Progenitor cell of endocrine pancreas (in vitro differentiated cells): ENCODE data around the gene RAB19. TPM values are rescaled to one million over a fixed set of nuclear protein-coding genes. Genes with fewer than 3 reads are reported as not detected.
A peak's percentile ranks its signal among the peaks of the same experiment; 100 is the strongest.

ENCODE experiments used
- DNase-seq: peaks from one replicate; pipeline ENCODE4 v3.0.0; 2021; ENCODE audit warnings: low spot score; ENCODE audit not compliant: unreplicated experiment
- H3K27ac Mint-ChIP-seq: 2 replicates; pipeline ENCODE4 v1.8.0; 2021; ENCODE audit warnings: mild to moderate bottlenecking, moderate library complexity, mixed read lengths
- H3K27me3 Mint-ChIP-seq: 2 replicates; pipeline ENCODE4 v1.8.0; 2021; ENCODE audit warnings: mixed read lengths
- H3K36me3 Mint-ChIP-seq: 2 replicates; pipeline ENCODE4 v1.8.0; 2022; ENCODE audit warnings: mixed read lengths; ENCODE audit not compliant: insufficient read depth
- H3K4me1 Mint-ChIP-seq: 2 replicates; pipeline ENCODE4 v1.8.0; 2021; ENCODE audit warnings: low read depth, mixed read lengths
- H3K4me3 Mint-ChIP-seq: 2 replicates; pipeline ENCODE4 v1.8.0; 2021; ENCODE audit warnings: low read depth, mild to moderate bottlenecking, moderate library complexity, mixed read lengths
- H3K9me3 Mint-ChIP-seq: 2 replicates; pipeline ENCODE4 v1.8.0; 2021; ENCODE audit warnings: low read depth, mixed read lengths
- CTCF ChIP-seq: fragments of 200-600 bp; sonication (generic); IDR thresholded peaks from one replicate; pipeline ENCODE4 v1.5.0; 2021; ENCODE audit warnings: antibody characterized with exemption, mild to moderate bottlenecking; ENCODE audit not compliant: unreplicated experiment
- long read RNA-seq: library from polyadenylated mRNA; unstranded; transcript quantifications from one replicate; pipeline ENCODE4 v2.0.0, GENCODE V29; 2020
- total RNA-seq: library from RNA; stranded (reverse); gene quantifications from 2 replicates; pipeline ENCODE4 v1.2.1, GENCODE V29; 2021

The RAB19 gene
- total RNA-seq: 12.2 and 14.0 TPM in 2 replicates
- long read RNA-seq, transcript RAB19-202 (4 exons, 645 nt): major isoform, 6 of 7 reads
- long read RNA-seq, partial matches to known transcripts: 0 of 7 reads
- long read RNA-seq, other reads (novel, unspliced or antisense): 0 of 7 reads

- Mint-ChIP-seq H3K4me1 (peaks cover 13% of the 10 kb centered on the region), H3K36me3 (peaks cover 8% of the 10 kb centered on the region), H3K4me3 (peak within 1 kb of the TSS; percentile 87), H3K9me3 (no peaks in the 10 kb centered on the region), H3K27ac (peak within 1 kb of the TSS; percentile 94), H3K27me3 (no peaks in the 10 kb centered on the region)
- DNase-seq: peak; percentile 34
- no peak for TF ChIP-seq CTCF
Observed at GRCh38 chr7:140403878-140404564, at the start of gene RAB19. TSS of gene RAB19 (plus strand) at chr7:140404058. CDS start at chr7:140407647, 3,589 bp downstream.

GRCh38 chr7:140358024-140358411 is 45.8 kb upstream of the RAB19 start:
- Mint-ChIP-seq H3K36me3 (peaks cover 26% of the 10 kb centered on the region), H3K27ac (no peak overlapping the region), H3K27me3 (no peaks in the 10 kb centered on the region), H3K4me3 (no peak overlapping the region), H3K9me3 (peaks cover 3% of the 10 kb centered on the region), H3K4me1 (no peaks in the 10 kb centered on the region)
- DNase-seq: no peak
- no peak for TF ChIP-seq CTCF

- H3K4me3 Mint-ChIP-seq: no peak overlapping the region
- H3K27me3 Mint-ChIP-seq: no peaks in the 10 kb centered on the region
- peaks cover 3% of the 10 kb centered on the region for H3K9me3 Mint-ChIP-seq
- H3K36me3 Mint-ChIP-seq: peaks cover 25% of the 10 kb centered on the region
- no peak for TF ChIP-seq CTCF
- no peak for DNase-seq
- H3K27ac Mint-ChIP-seq: no peak overlapping the region
- no peaks in the 10 kb centered on the region for H3K4me1 Mint-ChIP-seq
Observed at GRCh38 chr7:140358412-140359051, 45.3 kb upstream of the RAB19 start.

GRCh38 chr7:140360697-140361229 is 43.1 kb upstream of the RAB19 start:
- TF ChIP-seq CTCF: no peak
- Mint-ChIP-seq H3K9me3 (peaks cover 6% of the 10 kb centered on the region), H3K27me3 (no peaks in the 10 kb centered on the region), H3K4me1 (no peaks in the 10 kb centered on the region), H3K4me3 (no peak overlapping the region), H3K27ac (peak overlapping the region; percentile 89), H3K36me3 (peaks cover 24% of the 10 kb centered on the region)
- DNase-seq: no peak

- DNase-seq: no peak
- TF ChIP-seq CTCF: no peak
- Mint-ChIP-seq H3K27me3 (no peaks in the 10 kb centered on the region), H3K4me3 (no peak overlapping the region), H3K9me3 (peaks cover 6% of the 10 kb centered on the region), H3K27ac (no peak overlapping the region), H3K36me3 (peaks cover 32% of the 10 kb centered on the region), H3K4me1 (peaks cover 3% of the 10 kb centered on the region)
Observed at GRCh38 chr7:140364819-140365218, 39.0 kb upstream of the RAB19 start.
